T-helper 1 cell (primary cell): ENCODE measurements around the gene GARS1.

ENCODE experiments used
- DNase-seq, 5 donors: peaks; one replicate each; pipeline ENCODE4 v3.0.0-alpha.2; 2012 to 2020

The GARS1 gene

GRCh38 chr7:30657131-30657530 is 62.5 kb downstream of the GARS1 start:
- peak in 1 of 5 donors; percentile 5 for DNase-seq

- no peak for DNase-seq
Observed at GRCh38 chr7:30658479-30659074, 63.9 kb downstream of the GARS1 start.

GRCh38 chr7:30659312-30659711 is 64.6 kb downstream of the GARS1 start:
- no peak for DNase-seq

- no peak for DNase-seq
Observed at GRCh38 chr7:30660331-30661255, 65.9 kb downstream of the GARS1 start.

GRCh38 chr7:30661926-30662325 is 67.2 kb downstream of the GARS1 start:
- no peak for DNase-seq

GRCh38 chr7:30662431-30662939 is 67.8 kb downstream of the GARS1 start:
- no peak for DNase-seq

GRCh38 chr7:30663414-30663813 is 68.7 kb downstream of the GARS1 start:
- DNase-seq = no peak

- no peak for DNase-seq
Observed at GRCh38 chr7:30664184-30664885, 69.7 kb downstream of the GARS1 start.

GRCh38 chr7:30665043-30665442 is 70.4 kb downstream of the GARS1 start:
- DNase-seq = no peak

- DNase-seq = no peak
Observed at GRCh38 chr7:30665449-30665848, 70.8 kb downstream of the GARS1 start.

GRCh38 chr7:30667172-30667571 is 72.5 kb downstream of the GARS1 start:
- DNase-seq = no peak

GRCh38 chr7:30668102-30668501 is 73.4 kb downstream of the GARS1 start:
- no peak for DNase-seq

- no peak for DNase-seq
Observed at GRCh38 chr7:30671793-30672465, 77.3 kb downstream of the GARS1 start.

GRCh38 chr7:30674420-30674819 is 79.7 kb downstream of the GARS1 start:
- DNase-seq = no peak

GRCh38 chr7:30674876-30675275 is 80.2 kb downstream of the GARS1 start:
- no peak for DNase-seq

- no peak for DNase-seq
Observed at GRCh38 chr7:30678805-30679204, 84.1 kb downstream of the GARS1 start.

GRCh38 chr7:30679664-30680063 is 85.0 kb downstream of the GARS1 start:
- DNase-seq = no peak

GRCh38 chr7:30681331-30681797 is 86.7 kb downstream of the GARS1 start:
- DNase-seq = no peak

- no peak for DNase-seq
Observed at GRCh38 chr7:30681815-30682211, 87.1 kb downstream of the GARS1 start.

GRCh38 chr7:30682212-30683083 is 87.8 kb downstream of the GARS1 start, which contains the start of gene CRHR2:
Gene CRHR2 (minus strand): TSS chr7:30682456. CDS start chr7:30682280, 176 bp downstream.
- peak in 1 of 5 donors; percentile 21 for DNase-seq

- DNase-seq = no peak
Observed at GRCh38 chr7:30683306-30683705, 88.6 kb downstream of the GARS1 start.
